ENCODE measurements around the gene EDA.
"Not testable (repeated sequence)": the region's sequence is repeated elsewhere in the genome, so short reads cannot be mapped to it uniquely, and the experiment has no call there.

The EDA gene

GRCh38 chrX:69807400-69807799, 191.5 kb downstream of the EDA start:
- TF ChIP-seq POLR2A (IDR thresholded peaks at IDR 0.05; ENCODE audit: low read depth, low read length): no peak
- FAIRE-seq (no peak), DNase-seq (ENCODE audit: insufficient read length, low spot score) (no peak)

GRCh38 chrX:69808375-69808774, 192.5 kb downstream of the EDA start:
- no peak for TF ChIP-seq POLR2A (IDR thresholded peaks at IDR 0.05; ENCODE audit: low read depth, low read length)
- DNase-seq (ENCODE audit: insufficient read length, low spot score) (no peak), FAIRE-seq (no peak)

- DNase-seq (ENCODE audit: insufficient read length, low spot score) (no peak), FAIRE-seq (no peak)
- no peak for TF ChIP-seq POLR2A (IDR thresholded peaks at IDR 0.05; ENCODE audit: low read depth, low read length)
Measured at GRCh38 chrX:69813677-69814076, 197.8 kb downstream of the EDA start.

GRCh38 chrX:69815063-69815462, 199.2 kb downstream of the EDA start:
- no peak for TF ChIP-seq POLR2A (IDR thresholded peaks at IDR 0.05; ENCODE audit: low read depth, low read length)
- DNase-seq (ENCODE audit: insufficient read length, low spot score) (no peak), FAIRE-seq (no peak)

GRCh38 chrX:69815519-69815918, 199.6 kb downstream of the EDA start:
- DNase-seq (ENCODE audit: insufficient read length, low spot score) (no peak), FAIRE-seq (no peak)
- TF ChIP-seq POLR2A (IDR thresholded peaks at IDR 0.05; ENCODE audit: low read depth, low read length): no peak

GRCh38 chrX:69844636-69845035, 228.7 kb downstream of the EDA start:
- FAIRE-seq: no peak

GRCh38 chrX:69859999-69860398, 244.1 kb downstream of the EDA start:
- DNase-seq (ENCODE audit: insufficient read length, low spot score); FAIRE-seq: not testable (repeated sequence)

More at GRCh38 chrX:69844636-69845035, 228.7 kb downstream of the EDA start:
- DNase-seq (ENCODE audit: insufficient read length, low spot score): no peak
- TF ChIP-seq POLR2A (IDR thresholded peaks at IDR 0.05; ENCODE audit: low read depth, low read length): no peak

- FAIRE-seq (no peak), DNase-seq (ENCODE audit: insufficient read length, low spot score) (no peak)
- TF ChIP-seq POLR2A (IDR thresholded peaks at IDR 0.05; ENCODE audit: low read depth, low read length): no peak
Measured at GRCh38 chrX:69876221-69876620, 260.3 kb downstream of the EDA start.

GRCh38 chrX:69884210-69884609, 268.3 kb downstream of the EDA start:
- FAIRE-seq: no peak
- TF ChIP-seq POLR2A (IDR thresholded peaks at IDR 0.05; ENCODE audit: low read depth, low read length): no peak

GRCh38 chrX:69896046-69896445, 280.1 kb downstream of the EDA start:
- DNase-seq (ENCODE audit: insufficient read length, low spot score) (no peak), FAIRE-seq (no peak)
- no peak for TF ChIP-seq POLR2A (IDR thresholded peaks at IDR 0.05; ENCODE audit: low read depth, low read length)

More at GRCh38 chrX:69884210-69884609, 268.3 kb downstream of the EDA start:
- no peak for DNase-seq (ENCODE audit: insufficient read length, low spot score)

GRCh38 chrX:69900491-69900890, 284.6 kb downstream of the EDA start:
- TF ChIP-seq POLR2A (IDR thresholded peaks at IDR 0.05; ENCODE audit: low read depth, low read length): no peak
- FAIRE-seq: no peak
- DNase-seq (ENCODE audit: insufficient read length, low spot score): no peak

- no peak for DNase-seq (ENCODE audit: insufficient read length, low spot score)
- no peak for TF ChIP-seq POLR2A (IDR thresholded peaks at IDR 0.05; ENCODE audit: low read depth, low read length)
- no peak for FAIRE-seq
Measured at GRCh38 chrX:69906447-69906846, 290.5 kb downstream of the EDA start.

- TF ChIP-seq POLR2A (IDR thresholded peaks at IDR 0.05; ENCODE audit: low read depth, low read length): no peak
- DNase-seq (ENCODE audit: insufficient read length, low spot score) (no peak), FAIRE-seq (no peak)
Measured at GRCh38 chrX:69914781-69915180, 298.9 kb downstream of the EDA start.

- FAIRE-seq: no peak
- TF ChIP-seq POLR2A (IDR thresholded peaks at IDR 0.05; ENCODE audit: low read depth, low read length): no peak
- no peak for DNase-seq (ENCODE audit: insufficient read length, low spot score)
Measured at GRCh38 chrX:69919749-69920148, 303.8 kb downstream of the EDA start.

- DNase-seq (ENCODE audit: insufficient read length, low spot score) (no peak), FAIRE-seq (no peak)
- no peak for TF ChIP-seq POLR2A (IDR thresholded peaks at IDR 0.05; ENCODE audit: low read depth, low read length)
Measured at GRCh38 chrX:69932323-69932722, 316.4 kb downstream of the EDA start.

- DNase-seq (ENCODE audit: insufficient read length, low spot score): no peak
- TF ChIP-seq POLR2A (IDR thresholded peaks at IDR 0.05; ENCODE audit: low read depth, low read length): no peak
- FAIRE-seq: no peak
Measured at GRCh38 chrX:69948276-69948797, 332.4 kb downstream of the EDA start.

All from H54 (cell line).